Choroid plexus epithelial cell (primary cell): ENCODE data around the gene MVB12A.

Experiments
- DNase-seq: peaks from one replicate; pipeline ENCODE4 v3.0.0-alpha.2; 2010; ENCODE audit warnings: low read depth
- H3K4me3 ChIP-seq: 2 replicates; pipeline ENCODE4 v1.5.1; 2011; ENCODE audit warnings: low read depth, mild to moderate bottlenecking, control low read depth, low read length, moderate library complexity
- TF ChIP-seq, protein P1 (sequence below): conservative IDR thresholded peaks from 2 replicates; pipeline ENCODE4 v1.5.1; 2011; ENCODE audit warnings: low read depth, mild to moderate bottlenecking, control low read depth, inconsistent platforms, low read length, moderate library complexity

The MVB12A gene

DNA sequence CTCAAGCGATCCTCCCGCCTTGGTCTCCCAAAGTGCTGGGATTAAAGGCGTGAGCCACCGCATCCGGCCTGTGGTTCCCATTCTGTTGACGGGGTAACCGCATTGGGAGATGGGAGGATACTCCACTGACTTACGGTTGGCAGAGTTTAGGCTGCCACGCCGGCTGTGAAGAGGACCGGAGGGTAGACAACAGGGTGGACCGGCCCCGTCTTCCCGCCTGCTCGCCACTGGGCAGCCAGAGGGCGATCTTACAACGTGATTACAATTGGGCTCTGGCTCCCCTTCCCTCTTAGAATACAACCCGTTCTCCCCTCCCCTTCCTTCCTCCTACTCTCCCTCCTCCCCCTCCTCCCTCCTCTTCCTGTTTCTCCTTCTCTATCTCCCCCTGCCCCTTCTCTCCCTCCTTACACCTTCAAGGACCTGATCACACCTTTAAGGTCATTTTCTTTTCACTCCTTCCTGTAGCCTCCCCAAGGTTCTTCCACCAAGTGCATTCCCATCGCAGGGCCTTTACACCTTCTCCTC, 24.9 kb upstream of the MVB12A start:
- TF ChIP-seq, protein P1, sequence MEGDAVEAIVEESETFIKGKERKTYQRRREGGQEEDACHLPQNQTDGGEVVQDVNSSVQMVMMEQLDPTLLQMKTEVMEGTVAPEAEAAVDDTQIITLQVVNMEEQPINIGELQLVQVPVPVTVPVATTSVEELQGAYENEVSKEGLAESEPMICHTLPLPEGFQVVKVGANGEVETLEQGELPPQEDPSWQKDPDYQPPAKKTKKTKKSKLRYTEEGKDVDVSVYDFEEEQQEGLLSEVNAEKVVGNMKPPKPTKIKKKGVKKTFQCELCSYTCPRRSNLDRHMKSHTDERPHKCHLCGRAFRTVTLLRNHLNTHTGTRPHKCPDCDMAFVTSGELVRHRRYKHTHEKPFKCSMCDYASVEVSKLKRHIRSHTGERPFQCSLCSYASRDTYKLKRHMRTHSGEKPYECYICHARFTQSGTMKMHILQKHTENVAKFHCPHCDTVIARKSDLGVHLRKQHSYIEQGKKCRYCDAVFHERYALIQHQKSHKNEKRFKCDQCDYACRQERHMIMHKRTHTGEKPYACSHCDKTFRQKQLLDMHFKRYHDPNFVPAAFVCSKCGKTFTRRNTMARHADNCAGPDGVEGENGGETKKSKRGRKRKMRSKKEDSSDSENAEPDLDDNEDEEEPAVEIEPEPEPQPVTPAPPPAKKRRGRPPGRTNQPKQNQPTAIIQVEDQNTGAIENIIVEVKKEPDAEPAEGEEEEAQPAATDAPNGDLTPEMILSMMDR: peak; percentile 77
- no peak overlapping the region for H3K4me3 ChIP-seq
- DNase-seq: peak; percentile 66

DNA sequence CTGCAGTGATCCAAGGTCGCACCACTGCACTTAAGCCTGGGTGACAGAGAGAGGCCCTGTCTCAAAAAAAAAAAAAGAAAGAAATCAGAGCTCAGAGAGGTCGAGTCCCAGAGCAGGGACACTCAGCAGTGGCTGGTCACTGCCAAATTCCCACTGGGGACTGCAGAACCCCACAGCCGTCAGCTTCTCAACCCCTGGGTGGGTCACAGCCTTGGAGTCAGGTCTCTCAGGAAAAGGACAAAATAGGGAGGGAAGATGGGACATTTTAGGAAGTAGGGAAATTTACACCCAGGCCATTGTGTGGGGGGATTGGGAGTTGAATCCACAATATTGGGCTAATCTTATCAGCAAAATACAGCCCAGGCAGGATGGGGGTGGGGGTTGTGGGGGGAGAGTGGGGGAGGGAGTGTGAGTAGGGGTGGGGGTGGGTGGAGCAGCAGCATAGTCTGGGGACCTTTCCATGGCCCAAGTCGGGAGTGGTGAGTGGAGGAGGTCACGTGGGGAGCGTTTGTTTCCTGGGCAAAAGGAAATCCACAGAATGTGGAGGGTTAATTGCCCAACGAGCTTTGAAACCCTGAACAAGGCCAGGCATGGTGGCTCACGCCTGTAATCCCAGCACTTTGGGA, 20.8 kb upstream of the MVB12A start:
- TF ChIP-seq, protein P1: no peak
- no peak for DNase-seq
- H3K4me3 ChIP-seq: no peak overlapping the region

DNA sequence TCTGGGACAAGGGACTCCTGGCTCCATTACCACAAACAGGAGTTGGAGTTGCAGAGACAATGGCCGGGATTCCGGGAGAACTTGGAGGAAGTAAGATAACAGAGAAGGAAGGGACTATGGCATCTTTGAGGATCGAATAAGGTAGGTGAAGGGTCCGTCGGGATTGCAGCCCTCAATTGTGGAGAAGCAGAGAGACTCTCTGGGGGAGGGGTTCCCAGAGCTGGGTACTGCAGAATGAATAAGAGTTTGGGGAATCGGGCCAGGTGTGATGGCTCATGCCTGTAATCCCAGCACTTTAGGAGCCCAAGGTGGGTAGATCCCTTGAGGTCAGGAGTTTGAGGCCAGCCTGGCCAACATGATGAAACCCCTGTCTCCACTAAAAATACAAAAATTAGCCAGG, 18.2 kb upstream of the MVB12A start:
- TF ChIP-seq, protein P1: no peak
- H3K4me3 ChIP-seq: no peak overlapping the region
- no peak for DNase-seq

DNA sequence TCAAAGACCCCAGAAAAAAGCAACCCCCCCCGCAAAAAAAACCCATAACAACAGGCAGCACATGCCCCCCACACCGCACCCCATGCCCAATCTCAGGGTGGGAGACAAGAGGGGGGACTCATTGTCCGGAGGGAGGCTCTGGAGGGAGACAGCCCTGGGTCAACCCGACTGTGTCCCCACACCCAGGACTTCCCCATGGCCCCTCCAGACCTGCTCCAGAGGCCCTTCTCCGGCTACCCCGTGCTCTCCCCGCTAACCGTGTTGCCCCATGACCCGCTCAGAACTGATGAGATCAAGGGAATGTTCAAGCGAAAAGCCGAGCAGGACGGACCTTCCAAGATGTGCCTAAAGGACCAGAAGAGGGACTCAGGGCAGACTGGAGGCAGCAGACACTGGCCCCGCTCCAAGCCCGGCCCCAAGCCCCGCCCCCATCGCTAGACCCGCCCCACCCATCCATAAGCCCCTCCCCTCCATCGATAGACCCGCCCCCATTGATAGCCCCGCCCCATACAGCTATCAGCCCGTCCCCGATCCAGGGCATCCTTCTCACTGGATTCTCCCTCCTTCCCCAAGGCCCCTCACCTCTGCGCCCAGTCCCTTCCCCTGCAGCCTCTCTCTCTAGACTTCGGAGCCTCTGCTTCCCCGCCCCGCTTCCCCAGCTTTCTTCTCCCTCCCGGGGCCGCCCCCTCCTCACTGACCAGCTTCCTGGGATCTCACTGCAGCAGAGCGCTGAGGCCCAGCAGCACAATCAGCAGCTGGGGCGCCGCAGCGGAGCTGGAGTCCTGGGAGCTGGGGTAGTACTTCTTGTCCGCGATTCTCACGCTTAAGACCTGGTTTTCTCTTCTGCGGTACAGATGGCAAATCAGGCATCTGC, 16.6 kb upstream of the MVB12A start:
- H3K4me3 ChIP-seq: peak overlapping the region; percentile 28
- TF ChIP-seq, protein P1: no peak
- DNase-seq: peak; percentile 46

DNA sequence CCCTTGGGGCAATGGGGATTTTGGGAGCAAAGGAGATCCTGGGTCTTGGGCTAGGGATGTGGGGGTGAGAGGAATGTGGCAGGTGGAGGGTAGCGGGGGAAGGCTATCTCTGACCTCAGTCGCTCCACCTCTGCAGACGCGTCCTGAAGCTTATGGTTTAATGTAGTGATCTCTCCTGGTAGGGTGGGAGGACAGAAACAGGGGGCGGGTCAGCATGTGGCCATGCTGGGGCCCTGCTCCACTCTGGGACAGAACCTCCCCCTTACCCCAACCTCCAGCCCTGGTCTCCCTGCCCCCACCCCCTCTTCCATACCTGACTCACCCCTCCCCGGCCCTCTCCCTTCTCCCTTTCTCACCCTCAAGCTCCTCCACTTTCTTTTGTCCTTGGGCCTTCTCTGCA, 15.8 kb upstream of the MVB12A start:
- H3K4me3 ChIP-seq: no peak overlapping the region
- TF ChIP-seq, protein P1: no peak
- DNase-seq: no peak

DNA sequence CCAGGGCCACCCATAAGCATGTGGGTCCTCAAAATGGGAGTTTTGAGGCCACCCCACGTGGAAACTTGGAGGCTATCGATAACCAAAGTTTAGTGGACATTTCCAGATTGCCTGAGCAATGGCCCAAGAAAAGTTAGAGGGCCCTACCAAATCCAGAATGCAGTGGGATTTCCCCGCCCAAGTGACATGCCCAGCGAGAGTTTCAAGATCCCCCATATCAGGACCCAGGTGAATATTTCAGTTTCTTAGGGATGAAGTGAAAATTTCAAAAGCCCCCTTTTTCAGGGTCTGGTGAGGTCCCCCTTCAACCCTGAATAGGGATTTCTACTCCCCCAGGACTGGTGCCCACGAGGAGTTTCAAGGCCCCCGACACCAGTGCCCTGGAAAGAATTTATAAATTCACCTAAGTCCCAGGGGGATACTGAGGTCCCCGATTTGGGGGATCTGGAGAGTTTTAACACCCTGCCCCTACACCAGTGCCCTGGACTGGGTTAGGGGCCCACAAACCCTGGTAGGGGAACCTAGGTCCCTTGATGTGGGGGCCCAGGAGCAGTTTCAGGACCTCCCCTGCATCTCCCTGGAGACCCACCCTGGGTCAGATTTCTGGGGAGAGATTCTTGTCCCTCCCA, 15.1 kb upstream of the MVB12A start:
- H3K4me3 ChIP-seq: no peak overlapping the region

More for the DNA sequence above, 15.1 kb upstream of the MVB12A start:
- TF ChIP-seq, protein P1: no peak
- no peak for DNase-seq
